ENCODE data around the gene COLEC12. TPM values are rescaled to one million over a fixed set of nuclear protein-coding genes. Genes with fewer than 3 reads are reported as not detected.

COLEC12 gene
- total and polyA plus RNA-seq, 10 of the 15 experiments (the other 5 are each of a cell fraction or from before 2014, with no cell fraction given) = 0.04 to 0.05 TPM; not detected in 8

DNA sequence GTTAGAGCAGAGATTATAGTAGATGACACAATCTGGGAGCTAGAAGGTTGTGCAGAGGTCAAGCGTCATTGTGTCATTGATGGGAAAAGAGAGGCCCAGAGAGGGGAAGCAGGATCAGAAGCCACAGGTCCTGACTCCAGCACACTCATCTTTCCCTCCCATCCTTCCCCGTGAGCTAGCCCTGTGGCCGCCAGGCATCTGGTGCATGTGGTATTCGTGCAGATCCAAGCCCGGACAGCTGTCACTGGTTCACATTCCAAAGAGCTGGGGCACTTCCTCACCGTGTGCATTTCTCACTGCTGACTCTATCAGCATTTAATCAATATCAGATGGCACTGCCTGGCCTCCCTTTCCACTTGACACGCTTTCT lies 138.6 kb downstream of the COLEC12 start (continued):
- TF ChIP-seq, protein P1, sequence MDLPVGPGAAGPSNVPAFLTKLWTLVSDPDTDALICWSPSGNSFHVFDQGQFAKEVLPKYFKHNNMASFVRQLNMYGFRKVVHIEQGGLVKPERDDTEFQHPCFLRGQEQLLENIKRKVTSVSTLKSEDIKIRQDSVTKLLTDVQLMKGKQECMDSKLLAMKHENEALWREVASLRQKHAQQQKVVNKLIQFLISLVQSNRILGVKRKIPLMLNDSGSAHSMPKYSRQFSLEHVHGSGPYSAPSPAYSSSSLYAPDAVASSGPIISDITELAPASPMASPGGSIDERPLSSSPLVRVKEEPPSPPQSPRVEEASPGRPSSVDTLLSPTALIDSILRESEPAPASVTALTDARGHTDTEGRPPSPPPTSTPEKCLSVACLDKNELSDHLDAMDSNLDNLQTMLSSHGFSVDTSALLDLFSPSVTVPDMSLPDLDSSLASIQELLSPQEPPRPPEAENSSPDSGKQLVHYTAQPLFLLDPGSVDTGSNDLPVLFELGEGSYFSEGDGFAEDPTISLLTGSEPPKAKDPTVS (IDR thresholded peaks at IDR 0.05; ENCODE audit: low read depth, low read length) = no peak
- TF ChIP-seq, protein P2, sequence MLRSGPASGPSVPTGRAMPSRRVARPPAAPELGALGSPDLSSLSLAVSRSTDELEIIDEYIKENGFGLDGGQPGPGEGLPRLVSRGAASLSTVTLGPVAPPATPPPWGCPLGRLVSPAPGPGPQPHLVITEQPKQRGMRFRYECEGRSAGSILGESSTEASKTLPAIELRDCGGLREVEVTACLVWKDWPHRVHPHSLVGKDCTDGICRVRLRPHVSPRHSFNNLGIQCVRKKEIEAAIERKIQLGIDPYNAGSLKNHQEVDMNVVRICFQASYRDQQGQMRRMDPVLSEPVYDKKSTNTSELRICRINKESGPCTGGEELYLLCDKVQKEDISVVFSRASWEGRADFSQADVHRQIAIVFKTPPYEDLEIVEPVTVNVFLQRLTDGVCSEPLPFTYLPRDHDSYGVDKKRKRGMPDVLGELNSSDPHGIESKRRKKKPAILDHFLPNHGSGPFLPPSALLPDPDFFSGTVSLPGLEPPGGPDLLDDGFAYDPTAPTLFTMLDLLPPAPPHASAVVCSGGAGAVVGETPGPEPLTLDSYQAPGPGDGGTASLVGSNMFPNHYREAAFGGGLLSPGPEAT (IDR thresholded peaks at IDR 0.05; ENCODE audit: low read depth) = no peak
- TF ChIP-seq MTA3 (IDR thresholded peaks at IDR 0.05; ENCODE audit: borderline replicate concordance, low read length) (no peak), FOXM1 (IDR thresholded peaks at IDR 0.05; ENCODE audit: low read depth, low read length) (no peak), ESRRA (IDR thresholded peaks at IDR 0.05; ENCODE audit: low read length) (no peak), WRNIP1 (IDR thresholded peaks at IDR 0.05; ENCODE audit: borderline replicate concordance, low read depth, low read length) (no peak), ZNF207 (IDR thresholded peaks at IDR 0.05; ENCODE audit: borderline replicate concordance) (no peak), PAX8 (IDR thresholded peaks at IDR 0.05) (no peak)
- TF ChIP-seq, protein P3, sequence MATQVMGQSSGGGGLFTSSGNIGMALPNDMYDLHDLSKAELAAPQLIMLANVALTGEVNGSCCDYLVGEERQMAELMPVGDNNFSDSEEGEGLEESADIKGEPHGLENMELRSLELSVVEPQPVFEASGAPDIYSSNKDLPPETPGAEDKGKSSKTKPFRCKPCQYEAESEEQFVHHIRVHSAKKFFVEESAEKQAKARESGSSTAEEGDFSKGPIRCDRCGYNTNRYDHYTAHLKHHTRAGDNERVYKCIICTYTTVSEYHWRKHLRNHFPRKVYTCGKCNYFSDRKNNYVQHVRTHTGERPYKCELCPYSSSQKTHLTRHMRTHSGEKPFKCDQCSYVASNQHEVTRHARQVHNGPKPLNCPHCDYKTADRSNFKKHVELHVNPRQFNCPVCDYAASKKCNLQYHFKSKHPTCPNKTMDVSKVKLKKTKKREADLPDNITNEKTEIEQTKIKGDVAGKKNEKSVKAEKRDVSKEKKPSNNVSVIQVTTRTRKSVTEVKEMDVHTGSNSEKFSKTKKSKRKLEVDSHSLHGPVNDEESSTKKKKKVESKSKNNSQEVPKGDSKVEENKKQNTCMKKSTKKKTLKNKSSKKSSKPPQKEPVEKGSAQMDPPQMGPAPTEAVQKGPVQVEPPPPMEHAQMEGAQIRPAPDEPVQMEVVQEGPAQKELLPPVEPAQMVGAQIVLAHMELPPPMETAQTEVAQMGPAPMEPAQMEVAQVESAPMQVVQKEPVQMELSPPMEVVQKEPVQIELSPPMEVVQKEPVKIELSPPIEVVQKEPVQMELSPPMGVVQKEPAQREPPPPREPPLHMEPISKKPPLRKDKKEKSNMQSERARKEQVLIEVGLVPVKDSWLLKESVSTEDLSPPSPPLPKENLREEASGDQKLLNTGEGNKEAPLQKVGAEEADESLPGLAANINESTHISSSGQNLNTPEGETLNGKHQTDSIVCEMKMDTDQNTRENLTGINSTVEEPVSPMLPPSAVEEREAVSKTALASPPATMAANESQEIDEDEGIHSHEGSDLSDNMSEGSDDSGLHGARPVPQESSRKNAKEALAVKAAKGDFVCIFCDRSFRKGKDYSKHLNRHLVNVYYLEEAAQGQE (IDR thresholded peaks at IDR 0.05; ENCODE audit: low read depth, low read length) = no peak

All from GM12878 (cell line).